HepG2 (cell line): Measurements from ENCODE around the gene DYSF. TPM values are rescaled to one million over a fixed set of nuclear protein-coding genes. Genes with fewer than 3 reads are reported as not detected.

ENCODE experiments used
- ATAC-seq: fragments of 200-7000 bp; cut with Tn5 transposase; 3 replicates; pipeline ENCODE4 v1.9.1; 2020; ENCODE audit warnings: mild to moderate bottlenecking, moderate library complexity
- BruUV-seq: library from RNA; stranded (reverse); fragments of 400-500 nt; replicated peaks from 2 replicates; lab custom pipeline; 2021; lab: Mats Ljungman, UMichigan
- CTCF ChIA-PET: fragments of 300-600 bp; formaldehyde crosslinking; extraction: SDS; loops from one replicate; lab custom pipeline; 2021; ENCODE audit warnings: low total read pairs, inconsistent platforms, low intra/inter-chr PET ratio; lab: Yijun Ruan, JAX
- POLR2A ChIA-PET: fragments of 350-600 bp; sonication (Branson Sonifier 250); formaldehyde crosslinking; loops from one replicate; lab custom pipeline; 2020; ENCODE audit warnings: antibody characterized with exemption, inconsistent platforms; lab: Yijun Ruan, JAX
- DNase-seq: peaks from one replicate; pipeline ENCODE4 v3.0.0-alpha.2; 2015; ENCODE audit warnings: low spot score
- FAIRE-seq: peaks from 3 replicates; lab custom pipeline; 2011; peaks lifted over from hg19 to GRCh38; lab: Jason Lieb, UNC
- H2AFZ ChIP-seq: one replicate; pipeline ENCODE4 v1.6.1; 2011; ENCODE audit warnings: low read length, inconsistent platforms
- H3K27ac ChIP-seq: fragments of 300-600 bp; 3 replicates; pipeline ENCODE4 v1.8.0; 2011; ENCODE audit warnings: mixed run types, mild to moderate bottlenecking, mixed read lengths, low read length, inconsistent platforms; ENCODE audit not compliant: insufficient read depth; ENCODE audit errors: extremely low read length
- H3K27me3 ChIP-seq, 2 experiments: fragments of 200-600 bp in 1 of 2; 2 replicates in 1 of 2; 3 replicates in 1 of 2; pipeline versions ENCODE4 v1.6.0 to v1.8.0; 2011; ENCODE audit warnings: low read length in 2 of 2, mild to moderate bottlenecking in 2 of 2, moderate library complexity in 2 of 2, inconsistent platforms in 1 of 2; ENCODE audit not compliant: insufficient read depth in 2 of 2, control insufficient read depth in 1 of 2
- H3K36me3 ChIP-seq, 2 experiments: fragments of 200-600 bp in 1 of 2; replicated peaks in 1 of 2; 2 replicates in 1 of 2; 3 replicates in 1 of 2; pipeline versions ENCODE4 v1.5.1 to v1.8.0; 2011; ENCODE audit warnings: low read length in 2 of 2, inconsistent platforms in 1 of 2; ENCODE audit not compliant: insufficient read depth in 2 of 2, control insufficient read depth in 1 of 2
- H3K4me1 ChIP-seq: 2 replicates; pipeline ENCODE4 v1.5.1; 2012; ENCODE audit warnings: low read length, inconsistent platforms; ENCODE audit not compliant: insufficient read depth
- H3K4me2 ChIP-seq: 2 replicates; pipeline ENCODE4 v1.6.0; 2011; ENCODE audit warnings: low read depth, low read length, inconsistent platforms
- H3K4me3 ChIP-seq, 3 experiments: fragments of 200-600 bp in 1 of 3; sonication (generic), shearing (Covaris generic) in 1 of 3; replicated peaks in 1 of 3; 2 replicates each; pipeline ENCODE4 v1.5.1; 2011 to 2016; ENCODE audit warnings: low read length in 3 of 3, inconsistent platforms in 2 of 3, low read depth in 2 of 3, mild to moderate bottlenecking in 2 of 3, control low read depth in 1 of 3, mixed read lengths in 1 of 3; ENCODE audit not compliant: insufficient read depth in 1 of 3
- H3K79me2 ChIP-seq: one replicate; pipeline ENCODE4 v1.6.1; 2011; ENCODE audit warnings: low read length, inconsistent platforms; ENCODE audit not compliant: insufficient read depth
- H3K9ac ChIP-seq: 2 replicates; pipeline ENCODE4 v1.6.0; 2011; ENCODE audit warnings: mild to moderate bottlenecking, low read depth, low read length, inconsistent platforms; ENCODE audit not compliant: insufficient read depth
- H3K9me3 ChIP-seq: 2 replicates; pipeline ENCODE4 v1.5.1; 2012; ENCODE audit warnings: mild to moderate bottlenecking, low read length
- H4K20me1 ChIP-seq: 2 replicates; pipeline ENCODE4 v1.6.0; 2011; ENCODE audit warnings: inconsistent platforms, mild to moderate bottlenecking, low read length, moderate library complexity; ENCODE audit not compliant: insufficient read depth
- ATF3 ChIP-seq: sonication (generic); formaldehyde crosslinking; IDR thresholded peaks from 2 replicates; pipeline ENCODE4 v1.4.0; 2020; ENCODE audit warnings: missing genetic modification reagents
- BCL3 ChIP-seq: sonication (generic); formaldehyde crosslinking; IDR thresholded peaks from 2 replicates; pipeline ENCODE4 v1.5.1; 2020; ENCODE audit warnings: mild to moderate bottlenecking, missing genetic modification reagents, moderate library complexity
- DNMT1 ChIP-seq: sonication (generic); formaldehyde crosslinking; IDR thresholded peaks from 2 replicates; pipeline ENCODE4 v1.5.1; 2020; ENCODE audit warnings: mild to moderate bottlenecking, missing genetic modification reagents
- HOXA7 ChIP-seq: sonication (generic); formaldehyde crosslinking; IDR thresholded peaks from 2 replicates; pipeline ENCODE4 v1.8.1; 2022; ENCODE audit warnings: mild to moderate bottlenecking, missing genetic modification reagents, moderate library complexity
- RFX5 ChIP-seq: IDR thresholded peaks from 2 replicates; pipeline ENCODE4 v1.6.1; 2011; ENCODE audit warnings: low read depth, low read length, improper control_type of control experiment
- SALL1 ChIP-seq: sonication (generic); formaldehyde crosslinking; IDR thresholded peaks from 2 replicates; pipeline ENCODE4 v1.8.0; 2022; ENCODE audit warnings: mild to moderate bottlenecking, missing genetic modification reagents
- TBL1XR1 ChIP-seq: fragments of 150-350 bp; IDR thresholded peaks from 2 replicates; pipeline ENCODE4 v1.6.1; 2014; ENCODE audit warnings: borderline replicate concordance, low read length; ENCODE audit not compliant: partially characterized antibody
- TCF7 ChIP-seq: sonication (generic); IDR thresholded peaks from 2 replicates; pipeline ENCODE4 v1.6.1; 2016; ENCODE audit warnings: antibody characterized with exemption, low read depth
- TCF7L2 ChIP-seq: IDR thresholded peaks from 2 replicates; pipeline ENCODE4 v1.6.1; 2011; ENCODE audit warnings: mild to moderate bottlenecking, low read depth, low read length, moderate library complexity
- ZBTB4 ChIP-seq: sonication (generic); formaldehyde crosslinking; IDR thresholded peaks from 2 replicates; pipeline ENCODE4 v1.4.0; 2020; ENCODE audit warnings: missing genetic modification reagents, mild to moderate bottlenecking, borderline replicate concordance
- ZMAT3 ChIP-seq: sonication (generic); formaldehyde crosslinking; conservative IDR thresholded peaks from 2 replicates; pipeline ENCODE4 v1.7.0; 2021; ENCODE audit warnings: missing genetic modification reagents
- ZNF30 ChIP-seq: sonication (generic); formaldehyde crosslinking; IDR thresholded peaks from 2 replicates; pipeline ENCODE4 v1.5.0; 2020; ENCODE audit warnings: mild to moderate bottlenecking, missing genetic modification reagents
- ZNF564 ChIP-seq: sonication (generic); formaldehyde crosslinking; IDR thresholded peaks from 2 replicates; pipeline ENCODE4 v1.8.1; 2023; ENCODE audit warnings: mild to moderate bottlenecking, missing genetic modification reagents
- ZNF749 ChIP-seq: sonication (generic); formaldehyde crosslinking; IDR thresholded peaks from 2 replicates; pipeline ENCODE4 v1.8.0; 2022; ENCODE audit warnings: mild to moderate bottlenecking, missing genetic modification reagents, moderate library complexity, borderline replicate concordance
- ZNF839 ChIP-seq: sonication (generic); formaldehyde crosslinking; IDR thresholded peaks from 2 replicates; pipeline ENCODE4 v1.4.0; 2020; ENCODE audit warnings: missing genetic modification reagents, mild to moderate bottlenecking, borderline replicate concordance
- WGBS: methylation state at CpG from one replicate; pipeline ENCODE4 v1.1.6; 2017; ENCODE audit warnings: low lambda C conversion rate; 5-methylcytosine and 5-hydroxymethylcytosine counted together
- in situ Hi-C: cut with HindIII; loops from 2 replicates; pipeline ENCODE4 v1.10.0; 2017; ENCODE audit warnings: low pct_unique_long_range_greater_than_20kb; ENCODE audit not compliant: extremely low pct_ligation_motif_present
- intact Hi-C: fragments of 100-400 bp; cut with micrococcal nuclease; formaldehyde crosslinking; loops from one replicate; pipeline ENCODE4 v1.10.0; 2022; ENCODE audit not compliant: unreplicated experiment
- polyA plus RNA-seq, 8 experiments: library from polyadenylated mRNA; depleted of rRNA in 3 of 8; stranded (reverse) in 7 of 8; unstranded in 1 of 8; fragments of >200 nt; fragmentation: Illumina TruSeq in 4 of 8; extraction: Trizol in 4 of 8; gene quantifications; 2 replicates each; pipeline versions ENCODE4 v1.2.1 to v1.2.3, GENCODE V29; 2011 to 2016; ENCODE audit warnings: low read depth in 4 of 8, missing spikeins in 1 of 8, mixed read lengths in 1 of 8; ENCODE audit not compliant: insufficient read depth in 1 of 8
- total RNA-seq, 5 experiments: library from RNA; depleted of rRNA; stranded (reverse); fragments of >200 nt; fragmentation: Illumina TruSeq; extraction: Trizol; gene quantifications; 2 replicates each; pipeline ENCODE4 v1.2.3, GENCODE V29; 2016; ENCODE audit warnings: low read depth in 1 of 5

The DYSF gene
- total and polyA plus RNA-seq, 2 of the 13 experiments (the other 11 are each of a cell fraction or from before 2014, with no cell fraction given): 0.15 to 2.4 TPM

GRCh38 chr2:71605781-71606241 is 152.4 kb downstream of the DYSF start:
- Histone ChIP-seq H4K20me1 (no peaks in the 10 kb centered on the region), H3K27me3 (no peaks in the 10 kb centered on the region; a peak in 1 of 5 replicates), H3K9ac (no peak overlapping the region), H3K27ac (no peak overlapping the region), H3K4me1 (no peaks in the 10 kb centered on the region), H3K4me2 (no peak overlapping the region), H3K79me2 (no peaks in the 10 kb centered on the region), H3K9me3 (no peaks in the 10 kb centered on the region), H3K36me3 (no peaks in the 10 kb centered on the region), H3K4me3 (no peak overlapping the region), H2AFZ (no peak overlapping the region)
- intact Hi-C loops (no loop called here), in situ Hi-C loops (no loop called here)
- FAIRE-seq: no peak
- ChIA-PET CTCF (no interaction called here), POLR2A (no interaction called here)
- BruUV-seq: no TSS peak
- no peak for DNase-seq
- WGBS: 21% methylated on average over 5 of the region's 7 CpGs
- ATAC-seq: no peak
- TF ChIP-seq ZNF839 (CRISPR knock-in tag) (no peak), BCL3 (CRISPR knock-in tag) (no peak), DNMT1 (CRISPR knock-in tag) (no peak), ZNF749 (CRISPR knock-in tag) (no peak), SALL1 (CRISPR knock-in tag) (no peak), ZMAT3 (no peak)

GRCh38 chr2:71606244-71606643 is 152.9 kb downstream of the DYSF start:
- Histone ChIP-seq H3K27me3 (no peaks in the 10 kb centered on the region; a peak in 1 of 5 replicates), H3K4me3 (no peak overlapping the region), H3K79me2 (no peaks in the 10 kb centered on the region), H3K27ac (no peak overlapping the region), H3K4me1 (no peaks in the 10 kb centered on the region), H2AFZ (no peak overlapping the region), H3K9me3 (no peaks in the 10 kb centered on the region), H3K9ac (no peak overlapping the region), H3K36me3 (no peaks in the 10 kb centered on the region), H4K20me1 (no peaks in the 10 kb centered on the region), H3K4me2 (no peak overlapping the region)
- WGBS: 20% methylated on average over 3 of the region's 3 CpGs
- intact Hi-C loops: no loop called here
- no peak for FAIRE-seq
- no peak for ATAC-seq
- in situ Hi-C loops: no loop called here
- ChIA-PET CTCF (no interaction called here), POLR2A (no interaction called here)
- no peak for DNase-seq
- no TSS peak for BruUV-seq
- TF ChIP-seq RFX5 (no peak), TBL1XR1 (no peak), TCF7L2 (no peak), TCF7 (no peak), ATF3 (CRISPR knock-in tag) (no peak), ZBTB4 (no peak), ZNF564 (CRISPR knock-in tag) (no peak), HOXA7 (CRISPR knock-in tag) (no peak), ZNF30 (no peak)
